Measurements from ENCODE around the gene OXGR1. TPM values are rescaled to one million over a fixed set of nuclear protein-coding genes. Genes with fewer than 3 reads are reported as not detected.
A peak's percentile ranks its signal among the peaks of the same experiment; 100 is the strongest.

Gene OXGR1
- total and polyA plus RNA-seq, 9 of the 15 experiments (the other 6 are each of a cell fraction or from before 2014, with no cell fraction given), result 0.03 TPM; not detected in 8

GRCh38 chr13:97015661-97016350 lies 21.5 kb upstream of the OXGR1 start:
- Histone ChIP-seq H3K4me1 (replicated peaks in 1 of 2; ENCODE audit: control insufficient read depth in 2 of 2, insufficient read depth in 2 of 2, low read length in 2 of 2) (no peaks in the 10 kb centered on the region), H2AFZ (ENCODE audit: low read depth, low read length) (no peak overlapping the region), H3K36me3 (ENCODE audit: control insufficient read depth, insufficient read depth, low read length) (no peaks in the 10 kb centered on the region), H3K79me2 (ENCODE audit: control insufficient read depth, insufficient read depth, low read length) (no peaks in the 10 kb centered on the region), H4K20me1 (replicated peaks; ENCODE audit: control insufficient read depth, insufficient read depth, low read length) (no peaks in the 10 kb centered on the region), H3K9ac (ENCODE audit: insufficient read depth in 1 of 2, low read depth in 2 of 2, low read length in 2 of 2) (no peak overlapping the region), H3K27me3 (ENCODE audit: control insufficient read depth in 2 of 2, insufficient read depth in 2 of 2, low read length in 2 of 2) (no peaks in the 10 kb centered on the region), H3K4me3 (no peak overlapping the region), H3K4me2 (ENCODE audit: insufficient read depth, low read length) (no peak overlapping the region), H3K27ac (ENCODE audit: extremely low read depth, low read depth, low read length) (no peak overlapping the region), H3K9me1 (ENCODE audit: control insufficient read depth, insufficient read depth, low read length) (no peaks in the 10 kb centered on the region), H3K9me3 (replicated peaks; ENCODE audit: control insufficient read depth, insufficient read depth, low read depth, low read length) (no peaks in the 10 kb centered on the region)
- in situ Hi-C loops (cut with MboI), result no loop called here
- ATAC-seq (no peak), FAIRE-seq (no peak), DNase-seq (ENCODE audit: extremely low read depth in 1 of 4, low spot score in 3 of 4) (no peak)
- TF ChIP-seq MAFG (tag; conservative IDR thresholded peaks at IDR 0.05), result peak; percentile 67; the same call in 1 of the 2 replicates
- peak; percentile 69 for TF ChIP-seq C11orf30 (IDR thresholded peaks at IDR 0.05; ENCODE audit: low read depth)
- peak; percentile 84 for TF ChIP-seq ZNF316 (IDR thresholded peaks at IDR 0.05)
- TF ChIP-seq MAFF (IDR thresholded peaks at IDR 0.05; ENCODE audit: low read length), result peak; percentile 87
- TF ChIP-seq ZNF778 (CRISPR knock-in tag; IDR thresholded peaks at IDR 0.05), result no peak
- no peak for TF ChIP-seq ZNF354B (CRISPR knock-in tag; IDR thresholded peaks at IDR 0.05)
- peak; percentile 90 for TF ChIP-seq MAFK (IDR thresholded peaks at IDR 0.05; ENCODE audit: low read length)
- ChIA-PET CTCF (ENCODE audit: low intra/inter-chr PET ratio) (no interaction called here), POLR2A (interaction anchor here (0.6 kb wide), 1 partner anchor 381 kb away, joined by 3 read pairs; no protein-coding TSS in a partner anchor)
- 2% methylated on average over 4 of the region's 5 CpGs for WGBS (ENCODE audit: insufficient coverage, low coverage, missing lambda C conversion rate)
- BruUV-seq (replicated peaks), result no TSS peak
- intact Hi-C loops (cut with micrococcal nuclease), result no loop called here

Measured in K562 (cell line).